ENCODE measurements around the gene ZNF771.
A peak's percentile ranks its signal among the peaks of the same experiment; 100 is the strongest.

DNA sequence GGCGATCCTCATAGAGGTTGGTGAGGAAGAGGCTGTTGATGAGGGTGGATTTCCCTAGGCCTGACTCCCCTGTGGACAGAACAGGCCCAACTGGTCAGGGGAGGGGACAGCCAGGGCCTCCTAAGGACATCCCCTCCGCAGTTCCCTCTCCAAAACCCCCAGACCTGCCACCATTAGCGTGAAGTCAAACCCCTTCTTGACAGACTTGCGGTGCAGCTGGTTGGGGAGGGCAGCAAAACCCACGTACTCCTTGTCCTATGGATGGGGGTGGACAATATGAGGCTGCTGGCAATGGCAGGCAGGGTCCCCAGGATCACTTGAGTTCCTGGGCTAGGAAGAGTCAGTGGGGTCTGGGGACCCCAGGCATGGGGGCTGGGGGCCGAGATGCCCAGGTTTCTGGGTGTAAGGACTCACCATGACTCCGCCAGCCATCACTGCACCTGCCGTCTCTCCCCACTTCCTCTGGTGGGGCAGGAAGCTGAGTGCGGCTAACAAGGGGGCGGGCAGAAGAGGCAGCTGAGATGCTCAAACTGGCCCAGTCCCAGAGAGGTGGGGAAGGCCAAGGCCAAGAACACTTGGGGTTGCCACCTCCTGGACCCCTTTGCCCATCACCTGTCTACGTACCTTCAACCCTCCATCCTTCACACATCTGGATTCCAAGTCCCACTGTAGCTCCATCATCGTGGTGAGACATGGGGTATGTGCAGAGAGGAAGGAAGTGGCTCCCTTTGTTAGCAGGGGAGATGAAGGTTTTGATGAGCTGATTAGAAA lies 25.1 kb upstream of the ZNF771 start, which contains the start of gene SEPTIN1:
- TF ChIP-seq, protein P1, sequence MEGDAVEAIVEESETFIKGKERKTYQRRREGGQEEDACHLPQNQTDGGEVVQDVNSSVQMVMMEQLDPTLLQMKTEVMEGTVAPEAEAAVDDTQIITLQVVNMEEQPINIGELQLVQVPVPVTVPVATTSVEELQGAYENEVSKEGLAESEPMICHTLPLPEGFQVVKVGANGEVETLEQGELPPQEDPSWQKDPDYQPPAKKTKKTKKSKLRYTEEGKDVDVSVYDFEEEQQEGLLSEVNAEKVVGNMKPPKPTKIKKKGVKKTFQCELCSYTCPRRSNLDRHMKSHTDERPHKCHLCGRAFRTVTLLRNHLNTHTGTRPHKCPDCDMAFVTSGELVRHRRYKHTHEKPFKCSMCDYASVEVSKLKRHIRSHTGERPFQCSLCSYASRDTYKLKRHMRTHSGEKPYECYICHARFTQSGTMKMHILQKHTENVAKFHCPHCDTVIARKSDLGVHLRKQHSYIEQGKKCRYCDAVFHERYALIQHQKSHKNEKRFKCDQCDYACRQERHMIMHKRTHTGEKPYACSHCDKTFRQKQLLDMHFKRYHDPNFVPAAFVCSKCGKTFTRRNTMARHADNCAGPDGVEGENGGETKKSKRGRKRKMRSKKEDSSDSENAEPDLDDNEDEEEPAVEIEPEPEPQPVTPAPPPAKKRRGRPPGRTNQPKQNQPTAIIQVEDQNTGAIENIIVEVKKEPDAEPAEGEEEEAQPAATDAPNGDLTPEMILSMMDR (IDR thresholded peaks at IDR 0.05) = no peak
- TF ChIP-seq POLR2AphosphoS5 (IDR thresholded peaks at IDR 0.05) = peak in 1 of 2 donors; percentile 15
- peak in 1 of 4 donors; percentile 34 for TF ChIP-seq POLR2A (IDR thresholded peaks at IDR 0.05)
